NT2/D1 (cell line): Measurements from ENCODE around the gene ZBTB20.

Experiments
- YY1 ChIP-seq: IDR thresholded peaks from 2 replicates; pipeline ENCODE4 v1.6.1; 2011; ENCODE audit not compliant: insufficient read length, insufficient read depth
- ZNF274 ChIP-seq: IDR thresholded peaks from 2 replicates; pipeline ENCODE4 v1.6.1; 2011; ENCODE audit warnings: mild to moderate bottlenecking, low read depth, low read length

- TF ChIP-seq ZNF274 (no peak), YY1 (no peak)
Measured at GRCh38 chr3:114863848-114864247, 283.2 kb downstream of the ZBTB20 start.
